ENCODE data around the gene HEATR1.
A peak's percentile ranks its signal among the peaks of the same experiment; 100 is the strongest.

HEATR1 gene

DNA sequence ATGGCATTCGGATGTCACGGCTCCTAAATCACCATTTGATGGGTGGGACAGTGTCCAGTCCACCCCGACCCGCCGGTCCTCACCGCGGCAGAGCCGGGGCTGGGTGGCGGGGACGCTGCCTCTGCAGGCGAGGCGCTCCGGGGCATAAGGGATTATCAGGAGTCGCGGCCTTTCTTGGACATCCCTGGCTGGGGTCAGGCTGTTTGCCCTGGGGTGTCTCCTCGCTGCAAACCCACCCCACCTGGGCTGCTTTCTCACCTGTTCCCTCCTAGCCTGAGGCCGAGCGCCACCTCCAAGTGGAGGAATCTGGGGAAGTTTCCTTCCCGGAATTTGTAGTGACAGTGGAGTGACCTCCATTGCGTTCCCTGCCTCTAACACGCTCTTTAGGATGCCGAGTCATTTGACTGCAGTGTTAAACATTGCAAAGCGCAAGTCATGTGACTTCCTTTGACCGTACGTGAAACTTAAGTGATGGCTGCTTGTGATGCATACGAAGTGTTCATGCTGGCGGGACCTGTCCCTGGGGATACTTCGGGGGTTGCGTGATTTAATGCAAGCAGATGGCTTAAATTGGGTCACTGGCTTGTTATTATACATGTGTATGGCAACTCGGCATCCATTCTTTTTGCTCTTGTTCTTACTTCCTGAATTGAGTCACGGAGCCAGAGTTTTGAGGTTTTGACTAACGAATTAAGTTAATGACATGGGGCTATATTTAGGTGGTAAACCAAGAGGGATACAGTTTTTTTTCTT lies 80.0 kb downstream of the HEATR1 start:
- no peak overlapping the region for H2AFZ ChIP-seq (ENCODE audit: low read depth, low read length)
- H3K36me3 ChIP-seq (ENCODE audit: insufficient read depth, low read length) = no peaks in the 10 kb centered on the region
- no peaks in the 10 kb centered on the region for H3K9me3 ChIP-seq (ENCODE audit: low read length)
- H3K4me1 ChIP-seq (ENCODE audit: insufficient read depth, low read length) = no peaks in the 10 kb centered on the region
- H3K4me3 ChIP-seq (ENCODE audit: low read length) = peak overlapping the region; percentile 17
- H3K27me3 ChIP-seq (ENCODE audit: insufficient read depth, low read length) = no peaks in the 10 kb centered on the region

GRCh38 chr1:236523704-236524141 lies 80.6 kb downstream of the HEATR1 start, which contains the start of gene LGALS8:
LGALS8 (plus strand) TSS chr1:236523982; CDS start chr1:236526071, 2,089 bp downstream.
- H3K4me1 ChIP-seq (ENCODE audit: insufficient read depth, low read length) = no peaks in the 10 kb centered on the region
- H3K4me3 ChIP-seq (ENCODE audit: low read length) = peak within 1 kb of the TSS; percentile 17
- H2AFZ ChIP-seq (ENCODE audit: low read depth, low read length) = peak within 1 kb of the TSS; percentile 23
- H3K9me3 ChIP-seq (ENCODE audit: low read length) = no peaks in the 10 kb centered on the region
- H3K27me3 ChIP-seq (ENCODE audit: insufficient read depth, low read length) = no peaks in the 10 kb centered on the region
- no peaks in the 10 kb centered on the region for H3K36me3 ChIP-seq (ENCODE audit: insufficient read depth, low read length)

- H3K27me3 ChIP-seq (ENCODE audit: insufficient read depth, low read length) = no peaks in the 10 kb centered on the region
- no peaks in the 10 kb centered on the region for H3K36me3 ChIP-seq (ENCODE audit: insufficient read depth, low read length)
- H3K4me3 ChIP-seq (ENCODE audit: low read length) = no peak overlapping the region
- no peaks in the 10 kb centered on the region for H3K9me3 ChIP-seq (ENCODE audit: low read length)
- no peaks in the 10 kb centered on the region for H3K4me1 ChIP-seq (ENCODE audit: insufficient read depth, low read length)
- peak overlapping the region; percentile 23 for H2AFZ ChIP-seq (ENCODE audit: low read depth, low read length)
Measured at GRCh38 chr1:236522937-236523703, 81.2 kb downstream of the HEATR1 start.

- no peaks in the 10 kb centered on the region for H3K4me1 ChIP-seq (ENCODE audit: insufficient read depth, low read length)
- no peak overlapping the region for H2AFZ ChIP-seq (ENCODE audit: low read depth, low read length)
- no peaks in the 10 kb centered on the region for H3K9me3 ChIP-seq (ENCODE audit: low read length)
- no peak overlapping the region for H3K4me3 ChIP-seq (ENCODE audit: low read length)
- H3K36me3 ChIP-seq (ENCODE audit: insufficient read depth, low read length) = no peaks in the 10 kb centered on the region
- H3K27me3 ChIP-seq (ENCODE audit: insufficient read depth, low read length) = no peaks in the 10 kb centered on the region
Measured at GRCh38 chr1:236520445-236521005, 83.8 kb downstream of the HEATR1 start.

GRCh38 chr1:236518322-236518721 lies 86.0 kb downstream of the HEATR1 start:
- Histone ChIP-seq H3K4me3 (ENCODE audit: low read length) (no peak overlapping the region), H3K36me3 (ENCODE audit: insufficient read depth, low read length) (no peaks in the 10 kb centered on the region), H2AFZ (ENCODE audit: low read depth, low read length) (no peak overlapping the region), H3K9me3 (ENCODE audit: low read length) (no peaks in the 10 kb centered on the region), H3K27me3 (ENCODE audit: insufficient read depth, low read length) (no peaks in the 10 kb centered on the region), H3K4me1 (ENCODE audit: insufficient read depth, low read length) (no peaks in the 10 kb centered on the region)

DNA sequence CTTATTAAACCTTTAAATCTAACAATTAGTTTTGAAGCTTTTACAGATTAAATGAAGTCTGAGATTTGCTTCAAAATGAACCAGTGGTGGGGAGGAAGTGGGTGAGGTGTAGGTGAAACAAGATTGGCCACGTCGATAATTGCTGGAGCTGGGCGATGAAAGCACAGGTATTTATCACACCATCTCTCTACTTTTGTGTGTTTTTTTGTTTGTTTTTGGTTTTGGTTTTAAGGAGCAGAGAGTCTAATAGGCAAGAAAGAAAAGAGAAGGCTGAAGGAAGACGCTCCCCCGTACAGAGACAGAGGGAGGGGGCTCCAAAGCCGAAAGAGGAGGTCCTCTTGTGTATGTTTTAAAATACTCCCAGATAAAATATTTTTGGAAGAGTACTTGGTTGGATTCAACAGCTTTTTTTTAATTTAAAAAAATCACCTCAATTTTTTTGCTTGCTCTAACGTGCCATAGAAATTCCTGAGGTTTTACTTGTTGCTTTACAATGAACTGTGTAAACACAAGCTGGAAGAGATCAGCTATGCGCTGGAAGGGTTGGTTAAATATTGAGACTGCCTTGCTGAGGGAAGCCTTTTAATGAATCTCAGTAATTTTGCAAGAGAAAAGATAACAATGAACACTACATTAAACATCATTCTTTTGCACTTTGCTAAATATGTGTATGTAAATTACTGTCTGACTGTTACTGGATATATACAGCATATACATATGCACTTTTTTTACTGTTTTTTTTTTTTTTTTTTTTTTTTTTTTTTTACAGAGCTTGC lies 87.2 kb downstream of the HEATR1 start:
- no peak overlapping the region for H3K4me3 ChIP-seq (ENCODE audit: low read length)
- no peaks in the 10 kb centered on the region for H3K36me3 ChIP-seq (ENCODE audit: insufficient read depth, low read length)
- no peaks in the 10 kb centered on the region for H3K9me3 ChIP-seq (ENCODE audit: low read length)
- no peak overlapping the region for H2AFZ ChIP-seq (ENCODE audit: low read depth, low read length)
- no peaks in the 10 kb centered on the region for H3K27me3 ChIP-seq (ENCODE audit: insufficient read depth, low read length)
- no peaks in the 10 kb centered on the region for H3K4me1 ChIP-seq (ENCODE audit: insufficient read depth, low read length)

- H3K9me3 ChIP-seq (ENCODE audit: low read length) = no peaks in the 10 kb centered on the region
- H2AFZ ChIP-seq (ENCODE audit: low read depth, low read length) = no peak overlapping the region
- H3K36me3 ChIP-seq (ENCODE audit: insufficient read depth, low read length) = no peaks in the 10 kb centered on the region
- no peaks in the 10 kb centered on the region for H3K4me1 ChIP-seq (ENCODE audit: insufficient read depth, low read length)
- no peak overlapping the region for H3K4me3 ChIP-seq (ENCODE audit: low read length)
- H3K27me3 ChIP-seq (ENCODE audit: insufficient read depth, low read length) = no peaks in the 10 kb centered on the region
Measured at GRCh38 chr1:236515443-236515958, 88.8 kb downstream of the HEATR1 start.

DNA sequence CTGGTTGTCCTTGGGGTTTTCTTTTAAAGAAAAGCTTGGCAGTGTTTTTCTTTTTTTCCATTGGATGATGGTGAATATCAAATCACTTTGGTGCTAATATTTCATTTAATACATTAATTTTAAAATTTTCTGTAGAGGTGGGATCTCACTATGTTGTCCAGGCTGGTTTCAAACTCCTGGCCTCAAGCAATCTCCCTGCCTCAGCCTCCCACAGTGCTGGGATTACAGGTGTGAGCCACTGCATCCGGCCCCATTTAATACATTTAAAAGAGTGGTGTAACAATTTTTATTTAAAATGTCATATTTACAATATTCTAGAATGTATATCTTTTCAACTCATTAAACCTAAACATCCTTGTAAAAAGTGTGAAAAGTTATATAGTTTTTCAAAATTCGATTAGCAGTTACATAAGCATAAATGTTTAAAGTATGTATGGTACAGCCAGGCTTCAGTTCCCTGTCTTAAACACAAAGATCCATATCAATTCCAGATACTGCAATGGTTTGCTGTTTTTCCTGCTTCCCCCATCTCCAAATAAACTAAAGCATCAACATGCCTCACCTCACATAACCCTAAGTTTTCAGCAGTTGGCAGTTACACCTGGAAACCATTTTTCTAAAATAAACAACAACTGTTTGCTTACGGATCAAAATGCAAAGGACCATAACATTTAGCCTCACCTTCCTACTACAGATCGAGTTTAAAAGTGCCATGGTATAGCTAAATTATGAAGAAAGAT lies 89.4 kb downstream of the HEATR1 start:
- no peak overlapping the region for H3K4me3 ChIP-seq (ENCODE audit: low read length)
- H3K9me3 ChIP-seq (ENCODE audit: low read length) = no peaks in the 10 kb centered on the region
- H2AFZ ChIP-seq (ENCODE audit: low read depth, low read length) = no peak overlapping the region
- no peaks in the 10 kb centered on the region for H3K36me3 ChIP-seq (ENCODE audit: insufficient read depth, low read length)
- no peaks in the 10 kb centered on the region for H3K27me3 ChIP-seq (ENCODE audit: insufficient read depth, low read length)
- H3K4me1 ChIP-seq (ENCODE audit: insufficient read depth, low read length) = no peaks in the 10 kb centered on the region

DNA sequence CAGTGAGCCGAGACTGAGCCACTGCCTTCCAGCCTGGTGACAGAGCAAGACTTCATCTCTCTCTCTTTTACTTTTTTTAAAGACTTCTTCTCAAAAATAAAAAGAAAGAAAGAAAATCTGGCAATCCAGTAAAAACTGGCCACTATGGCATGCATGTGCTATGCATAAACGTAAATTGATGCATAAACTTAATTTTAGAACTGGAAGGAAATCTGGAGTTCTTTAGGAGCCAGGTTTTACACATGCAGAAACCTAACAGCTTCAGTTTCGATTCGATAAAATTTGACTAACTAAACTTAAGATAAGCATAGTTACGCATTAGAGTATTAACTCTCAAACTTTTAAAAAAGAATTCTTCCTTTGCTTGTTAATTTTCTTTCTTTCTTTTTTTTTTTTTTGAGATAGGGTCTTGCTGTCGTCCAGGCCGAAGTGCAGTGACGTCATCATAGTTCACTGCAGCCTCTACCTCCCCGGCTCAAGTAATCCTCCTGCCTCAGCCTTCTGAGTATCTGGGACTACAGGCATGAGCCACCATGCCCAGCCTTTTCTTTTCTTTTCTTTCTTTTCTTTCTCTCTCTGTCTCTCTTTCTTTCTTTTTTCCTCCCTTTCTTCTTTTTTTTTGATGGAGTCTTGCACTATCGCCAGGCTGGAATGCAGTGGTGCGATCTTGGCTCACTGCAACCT lies 92.4 kb downstream of the HEATR1 start:
- H3K4me3 ChIP-seq (ENCODE audit: low read length) = no peak overlapping the region
- no peaks in the 10 kb centered on the region for H3K36me3 ChIP-seq (ENCODE audit: insufficient read depth, low read length)
- no peaks in the 10 kb centered on the region for H3K4me1 ChIP-seq (ENCODE audit: insufficient read depth, low read length)
- H3K9me3 ChIP-seq (ENCODE audit: low read length) = no peaks in the 10 kb centered on the region
- H2AFZ ChIP-seq (ENCODE audit: low read depth, low read length) = no peak overlapping the region
- no peaks in the 10 kb centered on the region for H3K27me3 ChIP-seq (ENCODE audit: insufficient read depth, low read length)

GRCh38 chr1:236509647-236510401 lies 94.5 kb downstream of the HEATR1 start:
- H3K4me3 ChIP-seq (ENCODE audit: low read length) = no peak overlapping the region
- H3K9me3 ChIP-seq (ENCODE audit: low read length) = no peaks in the 10 kb centered on the region
- H3K36me3 ChIP-seq (ENCODE audit: insufficient read depth, low read length) = no peaks in the 10 kb centered on the region
- no peaks in the 10 kb centered on the region for H3K4me1 ChIP-seq (ENCODE audit: insufficient read depth, low read length)
- no peak overlapping the region for H2AFZ ChIP-seq (ENCODE audit: low read depth, low read length)
- no peaks in the 10 kb centered on the region for H3K27me3 ChIP-seq (ENCODE audit: insufficient read depth, low read length)

DNA sequence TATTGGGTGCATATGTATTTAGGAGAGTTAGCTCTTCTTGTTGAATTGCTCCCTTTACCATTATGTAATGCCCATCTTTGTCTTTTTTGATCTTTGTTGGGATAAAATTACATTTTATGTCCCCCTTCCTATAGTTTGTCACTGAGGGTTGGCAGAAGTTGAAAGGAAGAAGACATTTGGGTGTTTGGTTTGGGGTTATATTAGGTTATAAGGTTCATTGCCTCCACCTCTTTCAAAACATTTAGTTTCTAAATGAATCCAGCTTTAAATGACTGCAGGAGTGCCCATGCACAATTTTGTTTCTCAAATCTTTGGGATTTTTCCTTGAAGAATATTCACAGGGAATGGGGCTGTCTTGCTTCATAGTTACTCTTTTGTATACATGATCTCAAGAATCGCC lies 95.1 kb downstream of the HEATR1 start:
- Histone ChIP-seq H3K4me1 (ENCODE audit: insufficient read depth, low read length) (no peaks in the 10 kb centered on the region), H3K27me3 (ENCODE audit: insufficient read depth, low read length) (no peaks in the 10 kb centered on the region), H3K9me3 (ENCODE audit: low read length) (no peaks in the 10 kb centered on the region), H2AFZ (ENCODE audit: low read depth, low read length) (no peak overlapping the region), H3K36me3 (ENCODE audit: insufficient read depth, low read length) (no peaks in the 10 kb centered on the region), H3K4me3 (ENCODE audit: low read length) (no peak overlapping the region)

Measured in neuron (in vitro differentiated cells).